Endometrial microvascular endothelial cells (primary cell): Measurements from ENCODE around the gene PNPLA7. TPM values are rescaled to one million over a fixed set of nuclear protein-coding genes. Genes with fewer than 3 reads are reported as not detected.
"Not testable (repeated sequence)": the region's sequence is repeated elsewhere in the genome, so short reads cannot be mapped to it uniquely, and the experiment has no call there.

Experiments
- in situ Hi-C: cut with HindIII; loops from 2 replicates; pipeline ENCODE4 v1.10.0; 2017; ENCODE audit warnings: low sequenced_read_pairs, low pct_unique_long_range_greater_than_20kb; ENCODE audit errors: inconsistent ontology term
- total RNA-seq: library from RNA; depleted of rRNA; stranded (reverse); fragments of >200 nt; gene quantifications from one replicate; pipeline ENCODE4 v1.2.3, GENCODE V29; 2015; ENCODE audit errors: inconsistent ontology term

Gene PNPLA7
- total RNA-seq, 1 donor from 2014 or later, result under 0.01 TPM

GRCh38 chr9:137470785-137471184 lies 79.4 kb downstream of the PNPLA7 start:
- in situ Hi-C loops, result no loop called here

GRCh38 chr9:137467896-137468295 lies 82.3 kb downstream of the PNPLA7 start:
- in situ Hi-C loops, result no loop called here

GRCh38 chr9:137467161-137467581 lies 83.0 kb downstream of the PNPLA7 start:
- in situ Hi-C loops, result no loop called here

- in situ Hi-C loops, result not testable (repeated sequence)
Measured at GRCh38 chr9:137466389-137467085, 83.7 kb downstream of the PNPLA7 start.

GRCh38 chr9:137465720-137466388 lies 84.3 kb downstream of the PNPLA7 start:
- in situ Hi-C loops, result no loop called here

GRCh38 chr9:137465000-137465719 lies 85.0 kb downstream of the PNPLA7 start:
- in situ Hi-C loops, result no loop called here

GRCh38 chr9:137464291-137464999 lies 85.8 kb downstream of the PNPLA7 start:
- in situ Hi-C loops, result no loop called here

- in situ Hi-C loops, result no loop called here
Measured at GRCh38 chr9:137463931-137464290, 86.3 kb downstream of the PNPLA7 start.

- in situ Hi-C loops, result no loop called here
Measured at GRCh38 chr9:137462986-137463930, 86.9 kb downstream of the PNPLA7 start.

GRCh38 chr9:137462396-137462985 lies 87.7 kb downstream of the PNPLA7 start:
- in situ Hi-C loops, result no loop called here

- in situ Hi-C loops, result no loop called here
Measured at GRCh38 chr9:137461663-137462395, 88.4 kb downstream of the PNPLA7 start.

- in situ Hi-C loops, result no loop called here
Measured at GRCh38 chr9:137461316-137461662, 88.9 kb downstream of the PNPLA7 start.

GRCh38 chr9:137460363-137461315 lies 89.6 kb downstream of the PNPLA7 start:
- in situ Hi-C loops, result no loop called here

- in situ Hi-C loops, result no loop called here
Measured at GRCh38 chr9:137459601-137460362, 90.4 kb downstream of the PNPLA7 start.

- in situ Hi-C loops, result no loop called here
Measured at GRCh38 chr9:137459152-137459600, 91.0 kb downstream of the PNPLA7 start, which contains the start of gene NSMF. NSMF (minus strand) TSS chr9:137459334; CDS start chr9:137459102, 232 bp downstream.
